Fibroblast of villous mesenchyme (primary cell): ENCODE data around the gene SLFN12. TPM values are rescaled to one million over a fixed set of nuclear protein-coding genes. Genes with fewer than 3 reads are reported as not detected.
A peak's percentile ranks its signal among the peaks of the same experiment; 100 is the strongest.

Source experiments
- DNase-seq: peaks from one replicate; pipeline ENCODE4 v3.0.0-alpha.2; 2010; ENCODE audit warnings: low read depth
- H3K4me3 ChIP-seq: 2 replicates; pipeline ENCODE4 v1.5.1; 2011; ENCODE audit warnings: low read depth, mild to moderate bottlenecking, low read length
- total RNA-seq: library from RNA; depleted of rRNA; stranded (reverse); fragments of >200 nt; gene quantifications from 2 replicates; pipeline ENCODE4 v1.2.3, GENCODE V29; 2012
- TF ChIP-seq, protein P1 (sequence below): IDR thresholded peaks from 2 replicates; pipeline ENCODE4 v1.5.1; 2012; ENCODE audit warnings: low read depth, mild to moderate bottlenecking, low read length; ENCODE audit not compliant: insufficient read depth

Gene SLFN12
- total RNA-seq = 30.6 and 47.9 TPM in 2 replicates

DNA sequence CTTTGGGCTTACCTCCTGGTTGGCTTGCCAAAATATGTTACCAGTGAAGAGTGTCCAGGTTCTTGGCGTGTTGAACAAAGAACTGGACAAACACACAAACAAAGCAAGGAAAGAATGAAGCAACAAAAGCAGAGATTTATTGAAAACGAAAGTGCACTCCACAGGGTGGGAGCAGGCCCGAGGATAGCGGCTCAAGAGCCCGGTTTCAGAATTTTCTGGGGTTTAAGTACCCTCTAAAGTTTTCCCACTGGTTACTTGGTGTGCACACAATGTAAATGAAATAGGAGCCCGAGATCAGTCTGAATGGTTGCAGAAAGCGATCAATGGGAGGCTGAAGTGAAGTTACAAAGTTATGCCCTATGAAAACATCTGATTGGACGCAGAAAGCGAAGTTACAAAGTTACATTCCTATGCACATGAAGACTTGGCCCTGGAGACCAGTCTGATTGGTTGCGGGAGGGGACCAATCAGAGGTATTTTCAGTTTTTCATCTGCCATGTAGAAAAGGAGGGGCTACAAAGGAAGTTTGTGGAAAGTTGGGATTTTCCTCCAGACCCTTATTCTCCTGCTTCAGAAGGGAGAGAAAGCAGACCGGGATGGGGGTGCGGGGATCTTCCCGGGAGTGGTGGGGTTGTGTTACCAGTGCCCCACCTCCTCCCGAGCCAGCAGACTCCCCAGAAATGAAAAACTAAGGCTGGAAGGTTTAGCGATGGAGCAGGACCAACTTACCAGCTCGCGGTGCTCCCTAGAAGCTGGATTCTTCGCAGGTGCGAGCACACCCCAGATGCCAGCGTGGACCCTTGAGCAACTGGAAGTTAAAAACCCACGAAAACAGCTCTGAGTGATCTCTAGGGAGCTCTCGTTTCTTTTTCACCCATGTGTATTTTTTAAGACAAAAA is at the start of gene SLFN12:
TSS of gene SLFN12 (minus strand) at position 325 of the 899 bp plus-strand sequence. CDS start 9,472 bp downstream, outside the sequence.
- TF ChIP-seq, protein P1, sequence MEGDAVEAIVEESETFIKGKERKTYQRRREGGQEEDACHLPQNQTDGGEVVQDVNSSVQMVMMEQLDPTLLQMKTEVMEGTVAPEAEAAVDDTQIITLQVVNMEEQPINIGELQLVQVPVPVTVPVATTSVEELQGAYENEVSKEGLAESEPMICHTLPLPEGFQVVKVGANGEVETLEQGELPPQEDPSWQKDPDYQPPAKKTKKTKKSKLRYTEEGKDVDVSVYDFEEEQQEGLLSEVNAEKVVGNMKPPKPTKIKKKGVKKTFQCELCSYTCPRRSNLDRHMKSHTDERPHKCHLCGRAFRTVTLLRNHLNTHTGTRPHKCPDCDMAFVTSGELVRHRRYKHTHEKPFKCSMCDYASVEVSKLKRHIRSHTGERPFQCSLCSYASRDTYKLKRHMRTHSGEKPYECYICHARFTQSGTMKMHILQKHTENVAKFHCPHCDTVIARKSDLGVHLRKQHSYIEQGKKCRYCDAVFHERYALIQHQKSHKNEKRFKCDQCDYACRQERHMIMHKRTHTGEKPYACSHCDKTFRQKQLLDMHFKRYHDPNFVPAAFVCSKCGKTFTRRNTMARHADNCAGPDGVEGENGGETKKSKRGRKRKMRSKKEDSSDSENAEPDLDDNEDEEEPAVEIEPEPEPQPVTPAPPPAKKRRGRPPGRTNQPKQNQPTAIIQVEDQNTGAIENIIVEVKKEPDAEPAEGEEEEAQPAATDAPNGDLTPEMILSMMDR = no peak
- peak; percentile 98 for DNase-seq
- peak within 1 kb of the TSS; percentile 77 for H3K4me3 ChIP-seq

DNA sequence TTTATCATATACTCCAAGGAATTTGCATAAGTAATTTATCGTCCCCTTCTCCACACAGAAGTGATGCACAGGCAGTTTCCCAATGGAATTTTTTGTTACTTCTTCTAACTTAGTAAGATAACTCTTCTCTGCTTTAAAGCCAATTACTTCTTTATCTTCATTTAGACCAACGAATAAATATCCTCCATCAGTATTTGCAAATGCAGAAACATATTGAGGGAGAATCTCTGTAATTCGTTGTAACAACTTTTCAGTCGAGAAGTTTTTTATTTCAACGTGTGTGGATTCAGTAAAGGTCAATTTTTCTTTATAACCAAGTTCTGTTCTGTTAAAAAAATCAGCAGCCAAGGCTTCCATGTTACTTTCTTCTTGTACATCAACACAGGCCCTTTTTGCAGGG is 47.0 kb upstream of the SLFN12 start:
- TF ChIP-seq, protein P1 = no peak
- DNase-seq = no peak
- no peak overlapping the region for H3K4me3 ChIP-seq

DNA sequence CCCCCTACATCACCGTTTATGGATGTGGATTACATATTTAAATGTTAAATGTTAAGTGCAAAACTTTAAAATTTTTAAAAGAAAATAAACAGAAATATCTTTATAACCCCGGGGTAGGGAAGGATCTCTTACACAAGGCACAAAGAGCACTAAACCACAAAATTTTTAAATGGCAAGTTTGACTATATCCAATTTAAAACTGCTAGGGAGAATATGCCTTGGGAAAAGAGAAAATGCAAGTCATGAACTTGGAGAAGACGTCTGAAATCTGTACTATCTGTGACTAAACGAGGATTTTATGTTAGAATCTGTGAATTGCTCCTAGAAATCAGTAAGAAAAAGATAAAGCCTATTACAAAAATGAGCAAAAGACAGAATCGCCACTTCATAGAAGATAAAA is 44.9 kb upstream of the SLFN12 start:
- DNase-seq = no peak
- no peak overlapping the region for H3K4me3 ChIP-seq
- TF ChIP-seq, protein P1 = no peak

DNA sequence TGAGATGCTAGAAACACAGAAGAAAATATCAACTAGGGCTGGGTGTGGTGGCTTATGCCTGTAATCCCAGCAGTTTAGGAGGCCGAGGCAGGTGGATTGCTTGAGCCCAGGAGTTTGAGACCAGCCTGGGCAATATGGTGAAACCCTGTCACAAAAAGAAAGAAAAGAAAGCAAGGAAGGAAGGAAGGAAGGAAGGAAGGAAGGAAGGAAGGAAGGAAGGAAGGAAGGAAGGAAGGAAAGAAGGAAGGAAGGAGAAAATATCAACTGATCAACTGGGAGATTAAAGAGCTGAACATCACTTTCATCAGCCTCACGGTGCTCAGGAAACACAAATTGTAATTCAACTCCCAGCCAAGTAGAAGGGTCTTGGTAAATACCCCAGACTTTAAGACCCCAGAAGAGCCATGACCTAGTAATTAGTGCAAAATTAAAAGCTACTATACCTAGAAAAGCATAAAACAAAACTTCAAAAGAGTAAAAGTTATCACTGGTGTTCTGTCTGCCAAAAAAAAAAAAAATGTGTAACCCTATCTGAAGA is 44.1 kb upstream of the SLFN12 start:
- TF ChIP-seq, protein P1 = no peak
- no peak for DNase-seq
- no peak overlapping the region for H3K4me3 ChIP-seq

DNA sequence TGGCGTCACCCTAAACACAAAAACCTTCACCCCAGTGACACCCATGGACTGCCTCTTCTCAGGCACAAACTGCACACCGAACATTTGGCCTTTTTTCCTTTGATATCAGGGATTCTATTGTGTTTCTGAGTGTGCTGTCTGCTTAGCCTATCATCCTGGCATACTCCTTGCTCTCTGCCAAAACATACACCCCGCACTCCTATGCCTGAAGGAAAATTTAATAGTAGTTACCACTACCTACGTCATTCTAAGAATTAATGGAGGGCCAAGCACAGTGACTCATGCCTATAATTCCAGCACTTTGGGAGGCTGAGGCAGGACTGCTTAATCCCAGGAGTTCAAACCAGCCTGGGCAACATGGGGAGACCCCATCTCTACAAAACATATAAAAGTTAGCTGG is 36.2 kb upstream of the SLFN12 start:
- no peak for DNase-seq
- H3K4me3 ChIP-seq = no peak overlapping the region
- TF ChIP-seq, protein P1 = no peak

DNA sequence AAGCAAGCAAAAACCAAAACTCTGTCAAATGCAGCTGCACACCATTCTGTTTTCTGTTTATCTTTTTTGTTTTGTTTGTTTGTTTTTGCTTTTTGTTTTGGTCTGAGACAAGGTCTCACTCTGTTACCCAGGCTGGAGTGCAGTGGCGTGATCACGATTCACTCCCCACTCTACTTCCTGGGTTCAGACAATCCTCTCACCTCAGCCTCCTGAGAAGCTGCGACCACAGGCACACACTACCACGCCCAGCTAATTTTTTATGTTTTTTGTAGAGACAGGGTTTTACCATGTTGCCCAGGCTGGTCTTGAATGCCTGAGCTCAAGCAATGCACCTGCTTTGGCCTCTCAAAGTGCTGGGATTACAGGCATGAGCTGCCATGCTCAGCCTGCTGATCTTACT is 35.5 kb upstream of the SLFN12 start:
- TF ChIP-seq, protein P1 = no peak
- no peak overlapping the region for H3K4me3 ChIP-seq
- no peak for DNase-seq
